GM12891 (cell line): Measurements from ENCODE around the gene TMEM184B.

Experiments
- DNase-seq: peaks from one replicate; pipeline ENCODE4 v3.0.0; 2011; ENCODE audit warnings: low spot score; ENCODE audit not compliant: insufficient read length
- FAIRE-seq: peaks from 2 replicates; lab custom pipeline; 2011; peaks lifted over from hg19 to GRCh38; lab: Jason Lieb, UNC
- PAX5 ChIP-seq: IDR thresholded peaks from 2 replicates; pipeline ENCODE4 v1.6.1; 2011; ENCODE audit warnings: low read length, moderate library complexity, mild to moderate bottlenecking; ENCODE audit not compliant: insufficient read depth, severe bottlenecking
- POLR2A ChIP-seq: IDR thresholded peaks from 2 replicates; pipeline ENCODE4 v1.6.1; 2011; ENCODE audit warnings: low read depth, low read length, control low read depth
- POLR2AphosphoS5 ChIP-seq: IDR thresholded peaks from 2 replicates; pipeline ENCODE4 v1.6.1; 2011; ENCODE audit warnings: low read depth, low read length, control low read depth
- POU2F2 ChIP-seq: IDR thresholded peaks from 2 replicates; pipeline ENCODE4 v1.6.1; 2011; ENCODE audit warnings: low read depth, mild to moderate bottlenecking, control low read depth, low read length, moderate library complexity
- SPI1 ChIP-seq: IDR thresholded peaks from 2 replicates; pipeline ENCODE4 v1.6.1; 2011; ENCODE audit warnings: low read depth, low read length, control low read depth
- TAF1 ChIP-seq: IDR thresholded peaks from 2 replicates; pipeline ENCODE4 v1.6.1; 2011; ENCODE audit warnings: low read depth, low read length, control low read depth

The TMEM184B gene

GRCh38 chr22:38208551-38208968 lies 64.2 kb downstream of the TMEM184B start:
- TF ChIP-seq PAX5, result no peak
- peak; percentile 80 for TF ChIP-seq SPI1
- no peak for TF ChIP-seq POLR2A
- TF ChIP-seq POU2F2, result no peak
- DNase-seq, result no peak
- FAIRE-seq, result no peak

- no peak for DNase-seq
- TF ChIP-seq POU2F2 (no peak), POLR2A (no peak), SPI1 (no peak), PAX5 (no peak), TAF1 (no peak), POLR2AphosphoS5 (no peak)
- FAIRE-seq, result peak; percentile 9
These were observed 64.8 kb downstream of the TMEM184B start for GRCh38 chr22:38207898-38208432.

- no peak for TF ChIP-seq PAX5
- TF ChIP-seq POLR2A, result no peak
- no peak for TF ChIP-seq TAF1
- TF ChIP-seq SPI1, result no peak
- TF ChIP-seq POLR2AphosphoS5, result no peak
- no peak for TF ChIP-seq POU2F2
- FAIRE-seq, result peak; percentile 9
- no peak for DNase-seq
These were observed 67.3 kb downstream of the TMEM184B start for GRCh38 chr22:38205261-38206128.

- TF ChIP-seq TAF1 (no peak), PAX5 (peak; percentile 37), POU2F2 (no peak), SPI1 (peak; percentile 84), POLR2AphosphoS5 (no peak), POLR2A (no peak)
- FAIRE-seq (peak; percentile 96), DNase-seq (peak; percentile 68)
These were observed 68.0 kb downstream of the TMEM184B start for GRCh38 chr22:38204784-38205183.

- DNase-seq, result no peak
- no peak for FAIRE-seq
- no peak for TF ChIP-seq PAX5
- TF ChIP-seq POLR2AphosphoS5, result no peak
- no peak for TF ChIP-seq POU2F2
- no peak for TF ChIP-seq TAF1
- TF ChIP-seq POLR2A, result no peak
- no peak for TF ChIP-seq SPI1
These were observed 68.8 kb downstream of the TMEM184B start for GRCh38 chr22:38203855-38204514.

- DNase-seq, result no peak
- TF ChIP-seq POLR2A (no peak), SPI1 (0 out of 2 replicates have a peak, but pooled peaks have one; percentile 9)
- FAIRE-seq, result peak; percentile 89
These were observed 69.6 kb downstream of the TMEM184B start for GRCh38 chr22:38203090-38203810.

GRCh38 chr22:38202437-38203089 lies 70.2 kb downstream of the TMEM184B start:
- no peak for DNase-seq
- peak; percentile 93 for FAIRE-seq
- TF ChIP-seq TAF1 (no peak), SPI1 (no peak), PAX5 (no peak), POLR2A (no peak), POLR2AphosphoS5 (no peak), POU2F2 (no peak)

- FAIRE-seq, result peak; percentile 97
- TF ChIP-seq SPI1 (no peak), TAF1 (no peak), POLR2A (no peak), POU2F2 (no peak), PAX5 (no peak), POLR2AphosphoS5 (no peak)
- peak; percentile 89 for DNase-seq
These were observed 70.9 kb downstream of the TMEM184B start, which contains the start of gene MAFF for GRCh38 chr22:38201711-38202436. Gene MAFF (plus strand): TSS chr22:38201994. CDS start chr22:38213854, 11,860 bp downstream.
